AG20443 (cell line): ENCODE results near the gene ARAP1.
A peak's percentile ranks its signal among the peaks of the same experiment; 100 is the strongest.

Experiments used
- DNase-seq: peaks from one replicate; pipeline ENCODE4 v3.0.0; 2012; ENCODE audit warnings: low spot score, mixed read lengths

ARAP1 gene

DNA sequence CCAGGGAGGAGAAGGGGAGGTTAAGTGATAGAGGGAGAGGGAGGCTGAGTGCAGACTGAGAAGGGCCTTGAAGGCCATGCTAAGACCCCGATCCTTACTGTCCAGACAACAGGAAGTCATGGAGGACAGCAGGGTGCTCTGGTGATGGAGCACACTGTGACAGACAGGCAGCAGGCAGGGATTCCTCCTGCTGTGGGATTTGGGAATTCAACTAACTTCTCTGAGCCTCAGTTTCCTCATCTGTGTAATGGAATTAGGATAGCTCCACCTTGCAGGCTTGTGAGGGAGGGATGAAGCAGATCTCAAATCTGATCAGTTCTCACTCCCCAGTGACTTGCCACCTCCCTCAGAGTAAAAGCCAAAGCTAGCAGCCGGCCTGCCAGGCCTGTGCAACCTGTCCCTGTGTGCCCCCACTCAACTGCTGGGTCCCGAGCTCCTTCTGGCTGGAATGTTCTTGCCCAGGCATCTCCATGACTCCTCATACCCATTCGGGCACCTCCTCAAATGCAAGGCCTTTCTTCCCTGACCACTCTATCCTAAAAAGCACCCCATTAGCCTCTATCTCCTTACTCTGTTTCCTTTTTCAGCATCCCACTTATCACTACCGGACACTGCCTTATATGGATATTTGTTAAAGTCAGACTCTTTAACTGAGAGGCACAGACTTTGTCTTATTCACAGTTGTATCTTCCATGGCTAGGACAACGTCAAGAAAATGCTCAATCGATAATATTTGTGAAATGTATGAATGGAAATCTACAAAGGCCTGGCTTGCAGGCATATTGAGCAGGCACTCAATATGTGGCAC, 9.5 kb downstream of the ARAP1 start:
- DNase-seq: no peak

DNA sequence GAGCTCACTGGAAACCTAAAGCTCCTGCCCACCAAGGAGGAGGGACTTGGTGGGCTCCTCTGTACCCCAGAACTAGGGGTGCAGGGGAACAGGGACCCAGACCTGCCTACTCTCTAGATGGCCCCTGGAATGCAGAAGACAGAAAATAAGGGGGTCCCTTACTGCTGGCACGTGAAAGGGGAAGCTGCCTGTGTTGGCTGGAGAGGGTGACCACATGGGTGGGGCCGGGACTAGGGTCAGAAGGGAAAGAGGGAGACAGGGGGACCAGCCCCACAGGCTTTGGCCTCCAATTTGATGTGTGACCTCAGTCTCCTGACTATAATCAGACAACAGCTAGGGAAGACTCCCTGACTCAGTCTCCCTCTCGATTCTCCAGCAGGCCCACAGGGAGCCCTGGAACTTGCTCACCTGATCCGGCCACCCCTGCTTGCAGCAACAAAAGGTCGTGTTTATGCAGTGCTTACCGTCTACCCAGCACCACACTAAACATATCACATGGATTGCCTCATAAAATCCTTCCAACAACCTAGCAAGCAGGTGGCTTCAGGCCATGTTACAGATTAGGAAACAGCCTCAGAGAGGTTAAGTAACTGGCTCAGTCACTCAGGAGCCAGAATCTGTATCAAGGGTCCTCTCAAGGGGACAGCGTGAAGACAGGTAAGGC, 10.2 kb downstream of the ARAP1 start:
- DNase-seq: no peak

DNA sequence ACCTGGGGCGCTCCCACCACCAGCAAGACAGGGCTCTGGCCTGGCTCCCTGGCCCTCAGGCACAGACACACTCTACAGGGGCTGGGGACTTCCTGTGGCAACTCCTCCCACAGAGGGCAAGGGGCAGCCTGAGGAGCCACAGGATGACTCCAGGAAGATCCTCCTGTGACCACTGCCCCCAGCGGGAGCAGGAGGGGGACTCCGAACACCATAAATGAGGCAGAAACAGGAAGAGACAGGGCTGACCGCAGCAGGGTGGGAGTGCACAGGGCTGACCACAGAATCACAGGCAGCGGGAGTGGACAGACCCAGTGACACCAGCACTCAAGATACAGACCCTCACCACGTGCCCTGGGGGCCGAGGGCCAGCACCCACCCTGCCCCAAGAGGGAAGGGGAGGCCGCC, 10.8 kb downstream of the ARAP1 start:
- no peak for DNase-seq

DNA sequence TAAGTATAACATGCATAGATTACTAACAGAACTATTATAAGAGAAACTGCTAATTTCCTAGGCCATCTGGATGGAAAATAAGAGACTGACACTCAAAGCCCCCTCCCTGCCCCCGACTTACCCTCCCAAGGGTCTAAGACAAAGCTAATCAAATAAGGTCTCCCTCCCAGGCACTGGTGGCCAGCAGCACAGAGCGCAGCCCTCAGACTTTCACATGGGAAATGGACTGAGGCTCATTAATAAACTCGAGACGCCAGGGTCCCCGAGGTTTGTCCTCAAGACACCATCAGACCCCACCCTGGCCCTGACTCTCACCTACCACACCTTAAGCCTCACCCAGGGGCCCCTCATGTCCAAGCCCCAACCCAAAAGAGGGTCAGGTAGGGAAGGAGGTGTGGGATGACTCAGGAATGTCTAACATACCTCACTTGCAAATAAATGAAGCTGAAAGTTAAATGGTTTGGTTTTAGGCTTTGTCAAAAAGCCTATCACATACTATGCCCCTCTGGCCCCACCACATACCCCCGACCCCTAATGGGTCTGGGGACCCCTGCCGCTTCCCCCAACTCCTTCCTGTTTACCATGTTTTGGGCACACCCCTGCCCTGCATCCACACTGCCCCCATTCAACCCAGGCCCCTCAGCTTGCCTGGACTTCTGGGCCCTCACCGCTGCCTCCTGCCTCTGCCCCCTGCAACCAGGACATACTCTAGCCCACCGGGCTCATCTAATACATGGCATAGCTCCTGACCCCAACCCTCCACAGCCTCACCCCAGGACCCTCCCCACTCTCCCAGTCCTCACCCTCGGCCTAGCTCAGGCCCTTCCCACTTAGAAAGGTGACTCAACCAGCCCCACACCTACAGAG, 11.4 kb downstream of the ARAP1 start:
- no peak for DNase-seq

DNA sequence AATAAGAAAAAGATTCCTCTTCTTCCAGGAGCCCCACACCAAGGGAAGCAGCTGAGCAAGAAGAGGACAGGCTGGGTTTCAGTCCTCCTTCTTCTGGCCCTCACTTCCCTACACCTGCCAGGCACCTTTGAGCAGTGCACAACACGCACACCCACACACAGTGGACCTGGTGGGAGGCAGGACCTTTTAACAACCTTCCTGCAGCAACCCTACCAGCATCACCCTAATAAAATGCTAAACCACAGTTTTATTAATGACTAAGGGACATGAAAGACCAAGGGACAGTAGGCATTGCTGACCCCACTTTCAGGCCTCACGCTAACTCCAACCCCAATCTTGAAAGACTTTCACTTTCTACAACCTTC, 12.2 kb downstream of the ARAP1 start:
- no peak for DNase-seq

DNA sequence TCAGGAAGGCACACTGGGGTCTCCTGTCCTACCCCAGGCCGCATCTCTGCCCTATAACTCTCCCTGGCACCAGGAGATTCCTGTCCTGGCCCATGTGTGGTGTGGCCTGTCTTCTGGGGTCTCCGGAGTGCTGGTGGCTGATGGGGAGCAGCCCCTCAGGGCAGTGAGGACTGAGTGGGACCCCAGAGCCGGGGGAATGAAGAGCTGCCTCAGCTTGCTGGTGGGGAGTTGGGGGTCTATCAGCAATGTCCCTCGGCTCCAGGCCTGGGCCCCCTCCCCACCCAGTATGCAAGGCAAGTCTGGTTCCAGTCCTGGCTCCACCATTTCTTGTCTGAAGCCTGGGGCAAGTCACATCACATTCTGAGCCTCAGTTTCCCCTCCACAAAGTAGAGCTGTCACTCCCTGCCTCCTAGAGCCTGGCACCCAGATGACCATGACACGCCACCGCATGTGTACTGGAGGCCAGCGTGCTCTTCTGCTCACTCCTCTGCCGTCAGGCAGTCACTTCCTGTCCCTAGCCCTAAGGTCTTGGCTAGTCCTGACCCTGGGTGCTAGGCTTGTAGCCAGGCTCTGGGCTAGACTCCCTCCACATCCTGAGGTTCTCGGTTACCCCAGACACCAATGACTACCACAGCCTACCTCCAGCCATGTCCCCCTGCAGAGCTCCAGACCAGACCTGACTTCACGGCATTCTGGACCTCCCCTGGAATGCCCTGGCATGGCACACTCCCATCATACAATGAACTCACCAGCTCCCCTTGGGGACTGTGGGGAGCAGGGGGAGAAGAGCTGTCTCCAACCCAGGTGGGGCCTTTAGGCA, 12.8 kb downstream of the ARAP1 start:
- DNase-seq: no peak

DNA sequence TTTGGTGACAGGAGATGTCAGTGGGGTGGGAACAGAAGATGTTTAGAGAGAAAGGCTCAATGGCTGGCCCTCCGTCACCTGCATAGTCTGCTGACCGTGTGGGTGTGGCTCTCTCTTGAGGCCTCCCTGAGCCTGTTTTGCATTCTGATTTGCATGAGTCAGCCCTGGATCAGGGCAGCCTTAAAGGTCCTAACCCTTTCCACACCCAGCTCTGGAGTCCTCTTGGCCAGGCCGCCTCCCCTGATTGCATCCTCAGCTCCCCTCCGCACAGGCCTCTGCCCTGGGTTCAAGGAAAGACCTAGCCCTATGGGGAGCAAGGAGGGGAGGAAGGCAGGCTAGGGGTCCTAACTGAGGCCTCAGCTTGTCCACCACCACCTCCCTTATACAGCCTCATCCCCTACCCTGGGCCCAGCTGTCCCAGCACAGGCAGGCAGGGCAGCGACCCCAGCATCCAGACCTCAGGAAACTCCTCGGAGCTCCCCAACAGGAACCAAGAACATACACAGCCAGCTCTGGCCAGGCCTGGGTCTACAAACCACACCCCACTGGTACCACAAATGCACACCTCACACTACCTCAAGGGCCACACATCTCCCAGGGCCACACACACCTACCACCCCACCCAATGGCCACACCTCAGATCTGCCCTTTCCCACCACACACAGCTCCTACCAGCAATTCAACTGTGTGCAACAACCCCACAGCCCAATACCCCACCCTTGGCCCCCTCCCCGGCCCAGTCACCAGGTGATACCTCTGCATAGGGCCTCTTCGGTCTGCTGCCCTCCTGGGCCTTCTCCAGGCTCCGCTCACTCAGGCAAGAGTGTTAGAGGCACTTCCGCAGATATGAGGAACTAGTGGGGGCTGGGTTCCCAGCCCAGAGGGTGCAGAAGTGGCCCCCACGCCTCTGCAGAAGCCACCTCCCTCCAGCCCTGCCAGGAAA, 13.7 kb downstream of the ARAP1 start:
- peak; percentile 89 for DNase-seq

DNA sequence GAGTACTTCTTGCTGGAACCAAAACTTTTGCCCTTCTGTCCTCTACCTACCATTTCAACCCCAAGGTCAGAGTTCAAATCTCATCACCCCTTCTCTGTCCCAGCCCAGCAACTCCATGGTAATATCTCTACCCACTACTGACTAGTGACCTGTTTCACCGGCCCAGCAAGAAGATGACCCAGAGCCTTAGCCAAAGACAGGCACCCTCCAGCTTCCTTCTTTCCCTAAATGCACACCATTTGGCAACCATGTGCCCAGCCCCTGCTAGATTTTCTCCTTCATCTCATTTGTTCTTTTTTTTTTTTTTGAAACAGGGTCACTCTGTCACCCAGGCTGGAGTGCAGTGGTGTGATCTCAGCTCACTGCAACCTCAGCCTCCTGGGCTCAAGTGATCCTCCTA, 14.9 kb downstream of the ARAP1 start:
- DNase-seq: no peak

DNA sequence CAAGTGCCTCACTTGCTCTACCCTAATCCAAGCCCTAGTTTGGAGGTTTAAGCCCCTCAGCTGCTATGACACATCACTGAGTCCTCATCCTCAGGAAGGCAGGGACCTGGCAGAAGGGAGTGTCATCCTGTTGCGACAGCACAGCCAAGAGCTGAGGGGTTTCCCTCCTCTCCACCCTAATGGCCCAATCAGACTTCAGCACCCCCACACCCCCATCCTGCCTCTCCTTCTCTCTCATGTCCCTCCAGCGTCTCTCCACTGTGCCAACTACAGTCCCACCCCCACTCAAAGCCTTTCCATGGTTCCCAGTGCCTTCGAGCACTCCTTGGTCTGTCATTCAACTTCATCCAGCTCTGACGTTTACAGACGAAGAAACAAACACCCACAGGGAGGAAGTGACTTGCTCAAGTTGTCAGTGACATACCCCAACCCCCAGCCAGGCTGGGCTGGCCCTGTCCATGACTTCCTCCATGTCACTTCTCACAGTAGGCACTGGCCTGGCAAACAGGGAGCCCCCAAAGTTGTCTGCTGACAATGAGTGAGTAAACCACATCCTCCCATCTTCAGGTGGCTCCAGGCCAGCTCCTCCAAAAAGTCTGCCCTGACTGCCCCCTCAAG, 15.6 kb downstream of the ARAP1 start:
- DNase-seq: peak; percentile 74

DNA sequence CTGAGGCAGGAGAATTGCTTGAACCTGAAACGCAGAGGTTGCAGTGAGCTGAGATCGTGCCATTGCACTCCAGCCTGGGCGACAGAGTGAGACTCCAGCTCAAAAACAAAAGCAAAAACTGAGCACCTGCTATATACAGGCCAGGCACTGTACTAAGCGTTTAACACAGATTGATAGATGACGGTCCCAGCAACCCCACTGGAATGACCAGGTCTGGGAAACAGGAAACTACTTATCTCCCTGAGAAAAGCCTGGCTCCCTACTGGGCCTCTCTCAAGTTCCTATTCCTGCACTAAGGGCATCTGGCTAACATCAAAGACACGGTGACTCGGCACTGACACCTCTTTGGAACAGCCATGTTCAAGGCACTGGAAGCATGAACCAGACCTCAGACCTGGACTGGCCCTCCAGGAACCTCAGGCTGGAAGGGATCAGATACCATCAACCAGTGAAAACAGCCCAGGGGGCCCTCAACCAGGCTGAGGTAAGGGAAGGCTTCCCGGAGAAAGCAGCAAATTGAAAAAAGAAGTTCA, 16.6 kb downstream of the ARAP1 start:
- no peak for DNase-seq

DNA sequence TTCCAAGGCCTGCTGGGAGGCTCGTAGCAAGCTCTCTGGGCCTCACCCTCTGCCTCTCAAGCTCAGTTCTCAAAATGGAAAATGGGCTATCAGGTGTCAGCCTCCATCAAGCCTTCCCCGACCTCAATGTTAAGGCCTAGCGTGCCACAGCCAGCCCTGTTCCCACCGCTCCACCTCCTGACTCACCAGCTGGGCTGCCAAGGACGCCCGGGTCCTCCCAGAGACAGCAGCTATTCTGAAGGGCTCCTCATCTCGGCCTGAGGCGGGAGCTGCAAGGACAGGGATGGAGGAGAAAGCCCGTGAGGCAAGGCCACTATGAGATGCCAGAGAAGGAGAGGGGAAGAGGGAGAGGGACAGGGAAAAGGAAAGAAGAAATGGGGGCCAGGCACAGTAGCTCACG, 19.9 kb downstream of the ARAP1 start:
- DNase-seq: no peak

DNA sequence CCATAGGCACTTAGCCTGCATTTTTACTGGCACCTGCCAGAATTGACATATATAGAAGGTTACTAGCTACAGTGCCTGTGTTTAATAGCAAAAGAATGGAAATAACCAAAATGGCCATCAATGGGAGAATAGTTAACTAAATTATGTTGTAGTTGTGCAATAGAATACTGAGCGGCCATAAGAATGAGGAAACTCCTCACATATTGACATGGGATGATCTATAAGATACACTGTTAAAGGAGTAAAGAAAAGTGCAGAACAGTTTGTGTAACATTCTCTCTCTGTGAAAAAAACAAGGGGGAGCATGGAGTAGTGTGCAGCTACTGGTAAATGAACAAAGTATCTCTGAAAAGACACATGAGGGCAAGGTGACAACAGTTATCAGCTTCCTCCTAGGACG, 21.5 kb downstream of the ARAP1 start:
- DNase-seq: no peak

DNA sequence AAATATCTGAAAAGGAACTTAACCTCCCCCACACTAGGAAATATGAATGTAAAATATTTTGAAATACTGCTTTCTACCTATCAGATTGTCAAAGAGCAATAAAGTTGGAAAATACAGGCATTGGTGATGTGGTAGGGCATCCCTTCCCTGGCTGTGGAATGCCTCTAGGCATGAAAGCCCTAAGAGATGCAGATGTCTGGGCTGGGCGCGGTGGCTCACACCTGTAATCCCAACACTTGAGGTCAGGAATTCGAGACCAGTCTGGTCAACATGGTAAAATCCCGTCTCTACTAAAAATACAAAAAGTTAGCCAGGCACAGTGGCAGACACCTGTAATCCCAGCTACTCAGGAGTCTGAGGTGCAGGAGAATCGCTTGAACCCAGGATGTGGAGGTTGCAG, 22.0 kb downstream of the ARAP1 start:
- no peak for DNase-seq

DNA sequence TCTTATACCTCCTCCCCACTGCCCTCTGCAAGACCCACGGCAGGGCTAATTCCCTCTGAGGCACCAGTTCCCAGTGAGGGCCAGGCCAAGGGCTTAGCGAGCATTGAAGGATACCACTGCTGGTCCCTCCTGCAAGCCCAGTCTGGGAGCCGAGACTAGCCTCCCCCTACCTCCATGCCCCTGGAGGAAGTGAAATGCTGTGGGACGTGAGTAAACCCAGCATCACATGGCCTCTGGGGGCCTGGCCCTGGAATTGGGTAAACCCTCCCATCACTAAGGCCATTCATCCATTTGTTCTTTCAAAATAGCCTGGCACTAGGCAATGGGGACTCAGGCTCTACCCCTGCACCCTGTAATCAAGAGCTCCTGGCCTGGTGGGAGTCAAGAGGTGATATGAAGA, 24.7 kb downstream of the ARAP1 start:
- no peak for DNase-seq

DNA sequence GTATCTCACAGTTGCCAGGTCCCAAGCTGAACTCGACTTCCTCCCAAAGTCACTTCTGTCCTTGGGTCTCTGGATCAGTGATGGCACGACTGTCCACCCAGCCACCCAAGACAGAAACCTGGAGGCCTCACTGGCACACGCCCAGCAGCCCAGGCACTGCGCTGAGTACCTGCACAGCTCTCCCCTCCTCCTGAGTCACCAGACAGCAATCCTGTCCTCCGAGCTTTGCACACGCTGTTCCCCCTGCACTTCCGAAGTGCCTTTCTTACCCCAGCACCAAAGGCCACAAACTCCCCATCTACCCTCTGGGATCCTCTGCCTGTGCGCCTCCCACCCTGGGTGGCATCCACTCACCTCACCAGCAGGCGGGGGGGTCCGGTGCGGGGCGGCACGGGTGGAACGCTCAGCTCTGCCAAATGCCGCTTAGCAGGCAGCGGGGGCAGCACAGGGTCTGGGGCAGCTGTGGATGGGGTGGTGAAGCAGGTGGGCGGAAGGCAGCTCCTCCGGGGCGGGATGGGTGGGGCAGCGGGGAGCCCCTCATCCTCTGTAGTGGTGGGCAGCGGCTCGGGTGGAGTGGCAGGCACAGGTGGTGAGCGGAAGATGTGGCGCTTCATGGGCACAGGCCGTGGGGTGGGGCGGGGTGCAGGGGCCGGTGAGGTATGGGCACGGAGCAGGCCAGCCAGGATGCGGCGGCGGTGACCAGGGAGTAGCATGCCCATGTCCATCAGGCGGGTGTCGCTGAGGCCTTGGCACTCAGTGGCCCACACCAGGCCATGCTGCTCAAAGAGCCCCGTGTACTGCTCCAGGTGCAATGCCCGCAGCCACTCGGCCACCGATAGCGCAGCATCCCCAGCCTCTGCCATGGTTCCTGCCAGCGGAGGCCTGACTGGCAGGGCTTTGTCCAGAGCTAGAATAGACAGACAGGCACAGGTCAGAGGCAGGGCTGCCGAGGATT, 25.7 kb downstream of the ARAP1 start:
- no peak for DNase-seq

DNA sequence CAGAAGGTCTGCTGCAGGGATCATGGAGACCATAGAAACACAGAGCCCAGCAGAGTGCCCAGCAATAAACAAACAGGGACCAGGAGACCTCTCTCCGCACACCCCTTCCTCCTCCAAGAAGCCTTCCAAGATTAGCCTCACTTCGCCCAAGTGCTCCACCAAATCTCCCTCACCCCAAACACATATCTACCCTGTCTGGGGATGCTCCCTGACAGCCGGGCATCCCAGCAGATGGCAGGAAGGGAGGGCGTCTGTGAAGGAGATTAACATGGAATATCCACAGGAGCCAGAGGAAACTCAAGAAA, 26.5 kb downstream of the ARAP1 start:
- DNase-seq: no peak

DNA sequence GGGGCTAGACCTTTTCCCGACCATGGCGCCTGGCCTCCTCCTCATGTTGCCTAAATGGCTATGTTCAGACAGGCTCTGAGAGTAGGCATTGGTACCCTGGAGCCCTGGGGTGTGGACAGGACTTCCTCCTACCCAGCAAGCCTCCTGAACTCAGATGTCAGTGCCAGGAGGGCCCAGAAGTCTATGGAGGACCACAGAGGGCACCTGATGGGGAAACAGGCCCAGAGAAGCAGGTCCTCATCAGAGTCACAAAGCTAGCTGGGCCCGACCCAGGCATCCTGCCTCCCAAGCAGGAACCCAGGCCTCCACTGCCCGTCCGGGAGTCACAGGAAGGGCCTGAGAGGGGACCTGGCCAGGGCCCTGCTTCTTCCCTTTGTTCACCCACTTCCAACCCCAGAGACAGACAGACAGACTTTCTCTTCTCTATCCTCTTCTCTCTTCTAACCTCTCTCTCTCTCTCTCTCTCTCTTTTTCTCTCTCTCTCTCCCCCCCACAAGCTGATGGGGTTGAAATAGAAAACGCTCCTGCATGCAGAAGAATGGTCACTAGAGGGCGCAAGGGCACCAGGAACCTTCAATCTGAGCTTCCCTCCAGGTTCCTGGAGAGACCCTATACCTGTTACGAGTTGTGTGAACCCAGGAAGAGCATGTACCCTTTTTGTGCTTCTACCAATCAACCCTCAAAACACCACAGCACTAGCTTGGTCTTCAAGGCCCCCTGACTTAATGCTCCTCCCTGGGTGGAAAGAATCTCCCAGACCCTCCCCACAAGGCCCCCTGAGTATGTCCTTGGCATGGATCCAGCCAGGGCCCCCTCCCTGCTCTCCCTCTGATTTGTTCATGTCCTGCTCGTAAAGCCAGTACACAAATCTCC, 27.1 kb downstream of the ARAP1 start:
- peak; percentile 74 for DNase-seq

DNA sequence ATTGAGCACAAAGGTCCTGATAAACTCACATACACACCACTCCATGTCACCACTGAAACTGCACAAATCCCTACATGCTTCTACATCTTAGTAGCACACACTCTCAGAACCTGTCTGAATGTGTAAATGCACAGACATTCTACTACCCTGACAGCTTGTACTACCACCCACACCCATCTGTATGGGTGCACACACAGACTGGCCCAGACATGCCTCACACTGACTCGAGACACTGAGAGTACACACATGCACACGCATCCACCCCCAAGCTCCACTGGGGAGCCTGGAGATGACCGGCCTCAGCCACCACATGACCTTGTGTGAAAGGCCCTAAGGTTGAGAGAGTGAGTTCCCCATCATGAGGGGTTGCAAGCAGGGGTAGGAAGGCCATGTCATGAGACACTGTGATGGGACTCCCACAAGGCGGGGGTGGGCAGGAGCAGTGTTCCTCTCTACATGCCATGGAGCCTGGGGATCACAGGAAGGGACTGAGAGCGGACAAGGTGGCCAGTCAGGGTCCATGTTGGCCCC, 28.1 kb downstream of the ARAP1 start:
- DNase-seq: no peak
